NCI-H748 treated with DMSO at 0.1 percent for 48 hours (cell line): ENCODE results near the gene COX20.

Experiments
- DNase-seq: peaks from one replicate; lab custom pipeline; 2025; lab: John Stamatoyannopoulos, UW

Gene COX20

DNA sequence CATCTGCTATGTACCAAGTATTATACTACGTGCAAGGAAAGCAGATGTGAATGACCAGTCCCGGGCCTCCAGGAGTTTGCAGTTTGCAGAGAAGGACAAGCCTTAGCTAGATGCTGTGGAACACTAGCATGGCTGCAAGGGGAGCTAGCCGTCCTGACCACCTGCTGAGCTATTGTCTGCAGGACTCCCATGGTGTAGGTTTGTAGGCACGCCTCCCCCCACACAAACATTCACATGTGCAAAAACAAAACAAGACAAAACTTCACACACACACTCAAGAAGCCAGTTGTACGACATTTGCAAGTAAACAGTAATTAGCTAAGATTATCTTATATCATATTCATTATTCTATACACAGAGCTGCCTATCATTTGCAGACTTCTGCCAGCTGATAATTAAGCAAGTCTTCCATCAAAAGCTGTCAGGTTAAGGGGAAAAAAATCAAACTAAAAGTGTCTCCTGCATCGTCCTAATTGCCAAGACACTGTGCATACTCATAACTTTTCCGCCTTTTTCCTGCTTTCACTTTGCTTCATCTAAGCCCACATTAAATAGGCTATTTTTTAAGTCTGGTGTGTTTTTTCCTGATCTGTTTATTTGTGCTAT is 39.6 kb downstream of the COX20 start:
- no peak for DNase-seq

DNA sequence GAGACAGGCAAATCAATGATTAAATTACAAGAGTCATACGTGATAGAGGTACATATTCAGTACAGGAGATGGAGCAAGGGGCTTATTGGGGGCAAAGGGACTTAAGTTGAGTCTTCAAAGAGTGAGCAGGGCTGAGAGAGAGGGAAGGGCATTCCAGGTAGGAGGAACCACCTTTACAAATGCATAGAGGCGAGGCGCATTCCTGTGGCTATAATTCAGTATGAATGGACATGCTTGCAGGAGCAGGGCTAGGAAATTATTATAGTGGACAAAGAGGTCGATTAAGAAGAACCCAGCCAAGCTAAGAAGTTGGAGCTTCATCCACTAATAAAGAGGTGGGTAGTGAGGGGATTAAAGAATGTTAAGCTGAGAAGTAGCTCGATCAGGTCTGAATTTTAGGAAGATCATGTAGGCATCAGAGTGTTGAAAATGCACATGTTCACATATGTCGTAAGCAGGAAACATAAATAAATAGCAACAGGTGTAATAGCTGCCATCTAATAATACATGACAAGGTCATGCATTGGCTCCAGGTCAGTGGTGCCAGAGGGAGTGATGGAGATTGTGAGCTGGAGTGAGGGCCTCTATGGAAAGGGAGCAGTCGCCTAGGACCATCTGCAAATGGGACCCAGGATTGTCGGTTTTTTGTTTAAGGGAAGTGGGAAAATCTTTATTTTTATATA is 40.9 kb downstream of the COX20 start:
- DNase-seq = no peak

DNA sequence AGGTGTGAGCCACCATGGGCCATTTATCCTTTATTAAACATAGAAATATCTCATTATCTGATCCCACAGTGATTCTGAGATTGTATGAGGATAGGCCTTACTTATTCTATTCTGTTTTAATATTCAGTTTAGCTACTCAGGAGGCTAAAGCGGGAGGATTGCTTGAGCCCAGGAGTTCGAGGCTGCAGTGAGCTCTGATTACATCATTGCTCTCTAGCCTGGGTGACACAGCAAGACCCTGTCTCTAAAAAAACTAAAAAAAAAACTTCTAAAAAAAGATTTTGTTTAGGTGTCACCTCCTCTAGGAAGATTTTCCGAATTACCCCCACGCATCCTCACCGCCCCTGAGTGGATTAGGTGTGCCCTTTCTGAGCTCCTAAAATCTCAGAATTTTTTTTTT is 43.2 kb downstream of the COX20 start:
- DNase-seq = no peak

DNA sequence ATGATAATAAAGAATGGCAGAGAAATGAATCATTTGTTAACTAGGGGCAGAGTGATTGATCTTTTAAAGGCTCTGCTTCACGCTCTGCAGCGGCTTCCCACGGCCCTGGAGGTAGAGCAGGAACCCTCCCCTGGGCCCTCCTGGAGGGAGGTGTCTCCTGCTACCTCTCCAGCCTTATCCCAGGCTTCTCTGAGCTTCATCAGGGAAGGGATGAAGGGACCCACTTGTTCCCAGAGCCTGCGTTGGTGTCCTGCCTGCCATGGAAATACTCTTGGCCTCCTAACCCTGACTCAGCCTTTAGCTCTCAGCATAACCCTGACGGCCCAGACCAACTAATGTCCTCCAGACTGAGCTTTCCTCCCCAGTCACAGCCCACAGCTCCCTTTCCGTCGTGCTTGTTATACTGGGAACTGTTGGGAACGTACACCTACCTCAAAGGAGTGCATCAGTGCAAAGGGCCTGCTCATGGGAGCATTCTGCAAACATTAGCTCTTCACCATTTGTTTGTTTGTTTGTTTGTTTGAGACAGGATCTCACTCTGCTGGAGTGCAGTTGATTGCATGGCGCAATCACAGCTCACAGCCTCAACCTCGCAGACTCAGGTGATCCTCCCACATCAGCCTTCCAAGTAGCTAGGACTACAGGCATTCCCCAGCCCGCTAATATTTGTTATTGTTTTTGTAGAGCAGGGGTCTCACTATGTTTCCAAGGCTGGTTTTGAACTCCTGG is 46.3 kb downstream of the COX20 start:
- DNase-seq = no peak

DNA sequence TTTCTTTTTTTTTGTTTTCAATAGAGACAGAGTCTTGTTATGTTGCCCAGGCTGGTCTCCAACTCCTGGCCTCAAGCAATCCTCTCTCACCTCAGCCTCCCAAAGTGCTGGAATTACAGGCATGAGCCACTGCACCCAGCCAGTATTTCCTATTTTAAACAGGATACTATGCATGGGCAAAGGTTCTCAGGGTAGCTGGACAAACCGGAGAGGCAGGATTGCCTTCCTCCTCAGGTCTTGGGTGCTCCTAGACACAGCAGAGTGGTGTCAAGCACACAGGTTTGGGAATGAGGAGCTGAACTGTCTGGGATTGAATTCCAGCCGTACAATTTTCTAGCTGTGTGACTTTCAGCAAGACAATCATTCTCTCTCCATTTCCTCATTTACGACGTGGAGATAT is 51.8 kb downstream of the COX20 start:
- DNase-seq = no peak

DNA sequence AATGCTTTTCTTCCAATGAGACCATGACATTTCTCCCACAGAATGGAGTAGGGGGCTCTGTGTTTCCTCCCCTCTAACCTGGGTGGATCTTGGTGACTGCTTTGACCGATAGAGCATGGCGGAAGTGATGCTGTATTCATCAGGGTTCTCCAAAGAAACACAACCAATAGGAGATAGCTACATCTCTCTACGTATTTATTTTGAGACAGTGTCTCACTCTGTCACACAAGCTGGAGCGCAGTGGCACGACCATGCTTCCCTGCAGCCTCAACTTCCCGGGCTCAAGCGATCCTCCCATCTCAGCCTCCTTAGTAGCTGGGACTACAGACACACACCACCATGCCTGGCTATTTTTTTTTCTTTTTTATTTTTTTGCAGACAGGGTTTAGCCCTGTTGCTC is 58.4 kb downstream of the COX20 start:
- no peak for DNase-seq
